ENCODE results near the gene PPP2R2B. TPM values are rescaled to one million over a fixed set of nuclear protein-coding genes. Genes with fewer than 3 reads are reported as not detected.

PPP2R2B gene
- total RNA-seq, 1 experiment from 2014 or later, result not detected

- Histone ChIP-seq H3K9me2 (replicated peaks; ENCODE audit: low read length) (no peaks in the 10 kb centered on the region), H4K20me1 (ENCODE audit: low read length) (no peaks in the 10 kb centered on the region), H3K9ac (ENCODE audit: low read length) (no peak overlapping the region), H3K27ac (ENCODE audit: low read length) (no peak overlapping the region), H3K36me3 (ENCODE audit: low read depth, low read length) (no peaks in the 10 kb centered on the region), H2AFZ (ENCODE audit: low read length) (peak overlapping the region; percentile 42; the same call in 1 of the 2 replicates), H3K79me2 (ENCODE audit: low read length) (no peaks in the 10 kb centered on the region), H3K4me3 (ENCODE audit: low read length) (peak overlapping the region; percentile 56), H3K4me1 (ENCODE audit: insufficient read depth, low read length) (no peaks in the 10 kb centered on the region), H3K4me2 (ENCODE audit: low read length) (peak overlapping the region; percentile 71), H3K27me3 (ENCODE audit: low read length) (peaks cover 46% of the 10 kb centered on the region), H3F3A (ENCODE audit: low read length, unreplicated experiment) (no peaks in the 10 kb centered on the region), H3K9me3 (ENCODE audit: low read length) (no peaks in the 10 kb centered on the region)
- ChIA-PET CTCF (no interaction called here), POLR2A (ENCODE audit: unreplicated experiment) (no interaction called here)
- ATAC-seq (no peak), DNase-seq (no peak)
- intact Hi-C loops (cut with micrococcal nuclease), result no loop called here
- no peak for TF ChIP-seq EZH2phosphoT487 (IDR thresholded peaks at IDR 0.05; ENCODE audit: borderline replicate concordance, low read length)
- TF ChIP-seq EZH2 (IDR thresholded peaks at IDR 0.05; ENCODE audit: low read length, unreplicated experiment), result no peak
- no peak for TF ChIP-seq CTCF (conservative IDR thresholded peaks at IDR 0.05; ENCODE audit: low read depth, low read length)
- BruUV-seq (replicated peaks), result no TSS peak
Measured at GRCh38 chr5:146877783-146878475, 628 bp downstream of the PPP2R2B start.

GRCh38 chr5:146877178-146877681 is 1.3 kb downstream of the PPP2R2B start:
- TF ChIP-seq EZH2phosphoT487 (IDR thresholded peaks at IDR 0.05; ENCODE audit: borderline replicate concordance, low read length) (no peak), CTCF (conservative IDR thresholded peaks at IDR 0.05; ENCODE audit: low read depth, low read length) (no peak), EZH2 (IDR thresholded peaks at IDR 0.05; ENCODE audit: low read length, unreplicated experiment) (no peak)
- Histone ChIP-seq H2AFZ (ENCODE audit: low read length) (no peak overlapping the region), H3K27ac (ENCODE audit: low read length) (no peak overlapping the region), H3K4me3 (ENCODE audit: low read length) (no peak overlapping the region), H4K20me1 (ENCODE audit: low read length) (no peaks in the 10 kb centered on the region), H3K79me2 (ENCODE audit: low read length) (no peaks in the 10 kb centered on the region), H3K4me2 (ENCODE audit: low read length) (peak overlapping the region; percentile 66), H3K27me3 (ENCODE audit: low read length) (peaks cover 46% of the 10 kb centered on the region), H3F3A (ENCODE audit: low read length, unreplicated experiment) (no peaks in the 10 kb centered on the region), H3K9me2 (replicated peaks; ENCODE audit: low read length) (no peaks in the 10 kb centered on the region), H3K9ac (ENCODE audit: low read length) (no peak overlapping the region), H3K4me1 (ENCODE audit: insufficient read depth, low read length) (no peaks in the 10 kb centered on the region), H3K9me3 (ENCODE audit: low read length) (no peaks in the 10 kb centered on the region), H3K36me3 (ENCODE audit: low read depth, low read length) (no peaks in the 10 kb centered on the region)
- POLR2A ChIA-PET (ENCODE audit: unreplicated experiment), result no interaction called here
- no TSS peak for BruUV-seq (replicated peaks)
- DNase-seq (no peak), ATAC-seq (no peak)
- intact Hi-C loops (cut with micrococcal nuclease), result no loop called here
- CTCF ChIA-PET, result no interaction called here

- ChIA-PET POLR2A (ENCODE audit: unreplicated experiment) (no interaction called here), CTCF (no interaction called here)
- no peak overlapping the region for H3K27ac ChIP-seq (ENCODE audit: low read length)
- H3K9ac ChIP-seq (ENCODE audit: low read length), result no peak overlapping the region
- H3K4me1 ChIP-seq (ENCODE audit: insufficient read depth, low read length), result no peaks in the 10 kb centered on the region
- no peaks in the 10 kb centered on the region for H3K9me3 ChIP-seq (ENCODE audit: low read length)
- peaks cover 32% of the 10 kb centered on the region for H3K27me3 ChIP-seq (ENCODE audit: low read length)
- no peaks in the 10 kb centered on the region for H4K20me1 ChIP-seq (ENCODE audit: low read length)
- DNase-seq (no peak), ATAC-seq (no peak)
- H2AFZ ChIP-seq (ENCODE audit: low read length), result no peak overlapping the region
- no peaks in the 10 kb centered on the region for H3K36me3 ChIP-seq (ENCODE audit: low read depth, low read length)
- H3K79me2 ChIP-seq (ENCODE audit: low read length), result no peaks in the 10 kb centered on the region
- H3F3A ChIP-seq (ENCODE audit: low read length, unreplicated experiment), result no peaks in the 10 kb centered on the region
- intact Hi-C loops (cut with micrococcal nuclease), result no loop called here
- BruUV-seq (replicated peaks), result no TSS peak
- no peaks in the 10 kb centered on the region for H3K9me2 ChIP-seq (replicated peaks; ENCODE audit: low read length)
- TF ChIP-seq CTCF (conservative IDR thresholded peaks at IDR 0.05; ENCODE audit: low read depth, low read length) (no peak), EZH2 (IDR thresholded peaks at IDR 0.05; ENCODE audit: low read length, unreplicated experiment) (no peak), EZH2phosphoT487 (IDR thresholded peaks at IDR 0.05; ENCODE audit: borderline replicate concordance, low read length) (no peak)
- no peak overlapping the region for H3K4me3 ChIP-seq (ENCODE audit: low read length)
- H3K4me2 ChIP-seq (ENCODE audit: low read length), result no peak overlapping the region
Measured at GRCh38 chr5:146873186-146873917, 5.2 kb downstream of the PPP2R2B start.

All from PC-3 (cell line).